ENCODE results near the gene ZSWIM5. TPM values are rescaled to one million over a fixed set of nuclear protein-coding genes. Genes with fewer than 3 reads are reported as not detected.
A peak's percentile ranks its signal among the peaks of the same experiment; 100 is the strongest.
"Not testable (repeated sequence)": the region's sequence is repeated elsewhere in the genome, so short reads cannot be mapped to it uniquely, and the experiment has no call there.

The ZSWIM5 gene
- total RNA-seq, 1 donor from 2014 or later: 5.8 TPM

GRCh38 chr1:45016767-45017166 lies 189.6 kb downstream of the ZSWIM5 start:
- DNase-seq: no peak

- no peak for DNase-seq
These were observed 190.2 kb downstream of the ZSWIM5 start for GRCh38 chr1:45016090-45016697.

GRCh38 chr1:45015683-45016082 lies 190.7 kb downstream of the ZSWIM5 start:
- no peak for DNase-seq

GRCh38 chr1:45014321-45015028 lies 191.9 kb downstream of the ZSWIM5 start:
- peak; percentile 94 for DNase-seq

- no peak for DNase-seq
These were observed 192.7 kb downstream of the ZSWIM5 start for GRCh38 chr1:45013551-45014209.

GRCh38 chr1:45012639-45013278 lies 193.6 kb downstream of the ZSWIM5 start:
- peak; percentile 80 for DNase-seq

GRCh38 chr1:45011837-45012638 lies 194.4 kb downstream of the ZSWIM5 start, which contains the start of gene UROD:
TSS of gene UROD (plus strand) at chr1:45012254. CDS start at chr1:45012266, 12 bp downstream.
- peak; percentile 98 for DNase-seq

- DNase-seq: peak; percentile 82
These were observed 195.3 kb downstream of the ZSWIM5 start, which contains the start of gene HECTD3 for GRCh38 chr1:45010855-45011811. TSS of gene HECTD3 (minus strand) at chr1:45011324. CDS start at chr1:45011257, 67 bp downstream.

GRCh38 chr1:45009956-45010854 lies 196.2 kb downstream of the ZSWIM5 start:
- DNase-seq: peak; percentile 32

GRCh38 chr1:45009296-45009865 lies 197.0 kb downstream of the ZSWIM5 start:
- DNase-seq: no peak

- DNase-seq: no peak
These were observed 197.9 kb downstream of the ZSWIM5 start for GRCh38 chr1:45008516-45008915.

GRCh38 chr1:45008076-45008475 lies 198.3 kb downstream of the ZSWIM5 start:
- DNase-seq: no peak

GRCh38 chr1:45007311-45007710 lies 199.1 kb downstream of the ZSWIM5 start:
- DNase-seq: no peak

GRCh38 chr1:45005761-45006160 lies 200.6 kb downstream of the ZSWIM5 start:
- DNase-seq: no peak

GRCh38 chr1:45004281-45004920 lies 202.0 kb downstream of the ZSWIM5 start:
- DNase-seq: no peak

GRCh38 chr1:45003741-45004140 lies 202.7 kb downstream of the ZSWIM5 start:
- no peak for DNase-seq

GRCh38 chr1:45002650-45003645 lies 203.5 kb downstream of the ZSWIM5 start:
- no peak for DNase-seq

- DNase-seq: not testable (repeated sequence)
These were observed 204.8 kb downstream of the ZSWIM5 start for GRCh38 chr1:45001576-45001975.

Data from dermis blood vessel endothelial cell (primary cell).